Central memory CD4-positive, alpha-beta T cell (primary cell): ENCODE measurements around the gene PCSK6.
A peak's percentile ranks its signal among the peaks of the same experiment; 100 is the strongest.

Experiments used
- DNase-seq: peaks from one replicate; pipeline ENCODE4 v3.0.0; 2022

The PCSK6 gene

GRCh38 chr15:101323793-101324523 is 165.5 kb downstream of the PCSK6 start:
- no peak for DNase-seq

DNA sequence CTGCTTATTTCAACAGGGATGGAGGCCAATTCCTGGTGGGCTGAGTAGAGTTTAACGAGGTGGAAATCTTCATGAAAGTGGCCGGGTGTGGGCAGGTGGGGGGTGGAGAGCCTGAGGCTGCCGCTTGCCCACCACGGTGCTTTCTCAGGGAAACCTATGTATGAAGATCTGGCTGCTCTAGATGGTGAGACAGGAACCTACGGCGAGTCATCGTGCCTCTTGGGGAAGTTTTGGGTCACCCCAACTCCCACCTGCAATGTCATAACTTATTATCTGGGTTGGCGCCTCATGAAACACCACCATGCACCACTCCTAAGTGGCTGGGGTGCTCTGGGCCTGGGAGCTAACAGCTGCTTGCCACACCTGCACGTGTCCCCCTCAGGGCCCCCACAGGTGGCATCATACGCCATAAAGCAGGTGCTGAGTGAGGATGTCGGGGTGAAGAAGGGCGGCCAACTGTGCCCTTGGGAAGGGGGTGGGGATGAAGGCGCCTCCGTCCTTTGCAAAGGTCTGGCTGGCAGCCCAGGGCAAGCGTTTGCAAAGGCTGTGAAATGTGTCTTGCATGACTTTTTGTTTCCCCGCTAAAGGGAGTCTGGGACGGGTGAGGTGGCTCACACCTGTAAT is 166.5 kb downstream of the PCSK6 start:
- DNase-seq = no peak

- no peak for DNase-seq
These were observed 167.4 kb downstream of the PCSK6 start for GRCh38 chr15:101322016-101322695.

DNA sequence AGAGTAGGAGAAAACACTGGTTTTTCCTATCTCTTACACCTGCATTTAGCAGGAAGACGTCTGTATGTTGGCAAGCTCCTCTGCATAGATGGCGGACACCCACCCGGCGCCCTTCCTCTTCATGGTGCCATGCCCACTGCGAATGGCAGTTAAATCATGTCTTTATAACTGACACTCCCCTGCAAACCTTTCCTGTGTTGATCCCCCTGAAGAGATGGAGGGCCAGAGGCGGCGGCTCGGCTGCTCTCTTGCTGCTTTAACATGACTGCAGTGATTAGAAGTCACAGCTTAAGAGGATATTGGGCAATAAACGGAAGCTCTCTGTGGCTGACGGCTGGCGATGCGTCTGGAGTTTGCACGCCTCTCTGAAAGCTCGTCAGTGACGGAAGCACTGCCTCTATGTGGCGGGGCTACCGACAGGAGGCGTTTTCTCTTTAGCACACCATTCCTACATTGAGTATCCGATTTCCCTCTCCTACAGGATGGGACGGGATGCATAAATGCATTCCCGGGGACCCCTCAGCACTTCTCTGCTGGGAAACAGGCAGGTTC is 168.9 kb downstream of the PCSK6 start:
- DNase-seq = peak; percentile 56

- DNase-seq = no peak
These were observed 170.7 kb downstream of the PCSK6 start for GRCh38 chr15:101318839-101319238.

DNA sequence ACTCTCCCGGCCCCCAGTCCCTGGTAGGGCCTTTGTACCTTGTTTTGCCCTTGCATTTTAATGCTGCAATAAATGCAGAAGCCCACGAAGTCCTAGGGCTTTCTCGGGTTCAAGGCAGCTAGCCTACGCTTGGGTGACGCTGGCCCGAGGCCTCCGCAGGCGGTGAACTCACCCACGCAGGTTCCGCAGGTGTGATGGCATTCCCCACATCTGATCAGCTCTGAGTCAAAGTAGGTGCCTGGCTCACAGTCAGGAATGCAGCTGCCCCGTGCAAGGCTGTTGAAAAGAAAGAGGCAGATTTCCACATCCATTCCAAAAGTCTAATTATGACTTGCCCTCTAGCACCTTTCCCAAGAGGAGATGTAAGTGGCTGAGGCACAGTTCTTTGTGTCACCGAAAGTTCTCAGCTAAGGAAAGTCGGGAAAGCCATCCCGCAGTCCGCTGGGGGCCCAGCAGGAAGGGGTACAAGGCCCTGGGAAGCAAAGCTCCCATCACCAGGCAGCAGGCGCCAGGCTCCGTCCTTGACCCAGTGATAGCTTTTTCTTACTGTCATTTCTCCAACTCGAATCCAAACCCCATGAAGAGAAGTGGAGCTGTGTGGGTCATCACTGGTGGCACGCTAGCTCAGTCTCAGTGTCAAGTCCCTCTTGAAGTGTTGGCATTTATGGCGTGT is 171.2 kb downstream of the PCSK6 start:
- DNase-seq = no peak

- DNase-seq = no peak
These were observed 172.1 kb downstream of the PCSK6 start for GRCh38 chr15:101317336-101317872.

DNA sequence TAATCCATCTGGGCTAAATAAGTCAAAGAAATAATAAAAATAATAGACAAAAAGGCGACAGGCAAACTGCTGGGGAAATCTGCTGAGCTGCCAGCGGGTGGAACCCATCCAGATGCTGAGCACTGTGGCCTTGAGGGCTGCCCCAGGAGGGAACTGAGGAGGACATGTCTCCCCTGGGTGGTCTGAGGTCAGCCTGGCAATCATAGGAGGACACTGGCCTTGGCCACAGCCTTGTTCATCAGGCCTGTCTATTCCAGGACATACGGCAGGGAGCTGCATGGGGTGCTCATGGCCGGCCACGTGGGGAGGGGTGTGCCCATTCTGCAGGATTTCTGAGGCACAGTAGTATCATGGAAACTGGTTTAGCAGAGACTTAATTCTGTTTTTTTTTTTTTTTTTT is 173.0 kb downstream of the PCSK6 start:
- DNase-seq = no peak

GRCh38 chr15:101315736-101316135 is 173.8 kb downstream of the PCSK6 start:
- DNase-seq = no peak

GRCh38 chr15:101314336-101315125 is 175.0 kb downstream of the PCSK6 start:
- no peak for DNase-seq

GRCh38 chr15:101313041-101313761 is 176.3 kb downstream of the PCSK6 start:
- DNase-seq = no peak

DNA sequence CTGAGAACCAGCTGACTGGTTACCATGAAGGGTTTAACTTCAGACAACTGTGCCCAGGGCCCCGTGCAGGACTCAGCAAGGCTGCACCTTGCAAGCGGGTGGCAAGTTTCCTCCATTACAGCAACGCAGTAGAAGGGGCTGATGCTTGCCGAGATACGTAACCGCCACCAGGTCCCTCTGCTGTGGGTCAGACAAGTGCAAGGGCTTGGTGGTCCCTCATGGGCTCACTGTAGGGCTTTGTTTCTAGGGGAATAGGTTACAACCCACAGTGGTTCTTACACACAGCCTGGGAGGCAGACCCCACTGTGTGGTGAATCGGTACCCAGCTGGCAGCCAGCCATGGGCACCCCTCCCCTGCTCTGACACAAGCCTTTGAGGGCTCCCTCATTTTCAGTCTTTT is 179.0 kb downstream of the PCSK6 start:
- DNase-seq = no peak

- DNase-seq = no peak
These were observed 179.4 kb downstream of the PCSK6 start for GRCh38 chr15:101310161-101310480.

GRCh38 chr15:101309436-101310160 is 179.9 kb downstream of the PCSK6 start:
- DNase-seq = no peak

GRCh38 chr15:101308604-101309435 is 180.7 kb downstream of the PCSK6 start:
- no peak for DNase-seq

DNA sequence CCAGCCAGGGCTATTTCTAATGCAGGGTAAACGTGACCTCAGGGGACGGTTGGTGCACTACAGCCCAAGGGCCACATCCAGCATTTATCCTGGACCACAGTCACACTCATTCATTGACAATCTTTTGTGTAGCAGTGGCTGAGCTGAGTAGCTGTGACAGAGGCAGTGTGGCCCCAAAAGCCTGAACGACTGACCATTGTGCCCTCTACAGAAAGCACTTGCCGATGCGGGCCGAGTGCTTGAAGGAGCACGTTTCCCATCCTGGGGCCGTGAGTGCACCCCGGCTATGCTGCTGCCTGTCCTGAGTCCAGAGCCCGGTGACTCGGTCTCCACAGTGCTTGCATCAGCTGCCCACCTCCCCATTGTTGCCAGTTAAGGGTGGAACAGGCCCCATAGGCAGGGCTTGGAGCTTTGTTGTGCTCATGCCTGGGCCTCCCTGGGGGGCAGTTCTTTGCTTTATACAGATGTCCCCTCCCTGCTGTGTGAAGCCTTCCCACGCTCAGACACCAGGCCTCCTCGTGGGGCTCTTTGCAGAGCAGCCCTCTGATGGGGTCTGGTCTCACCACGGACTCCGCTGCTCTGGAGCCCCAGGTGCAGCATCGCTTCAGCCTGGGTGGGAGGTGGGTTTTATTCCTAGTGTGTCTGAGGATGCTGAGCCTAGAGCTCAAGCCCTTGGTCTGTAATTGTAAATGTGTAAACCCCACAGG is 181.5 kb downstream of the PCSK6 start:
- DNase-seq = no peak

- DNase-seq = no peak
These were observed 182.2 kb downstream of the PCSK6 start for GRCh38 chr15:101307048-101307896.
